Esophagus muscularis mucosa (tissue), 4 donors: ENCODE results near the gene G6PC3. TPM values are rescaled to one million over a fixed set of nuclear protein-coding genes. Genes with fewer than 3 reads are reported as not detected.

Source experiments
- DNase-seq: peaks from one replicate; pipeline ENCODE4 v3.0.0-alpha.2; 2017; ENCODE audit errors: extremely low spot score
- H3K27ac ChIP-seq, 4 donors: fragments of 200-600 bp; sonication (generic); replicated peaks in 1 of 4; 1 replicate in 3 of 4; 2 replicates in 1 of 4; pipeline ENCODE4 v1.5.1; 2016 to 2019; ENCODE audit warnings: mild to moderate bottlenecking in 1 of 4
- H3K27me3 ChIP-seq, 4 donors: fragments of 200-600 bp; sonication (generic); one replicate each; pipeline versions ENCODE4 v1.5.1 to v1.6.0; 2016 to 2019
- H3K36me3 ChIP-seq, 4 donors: fragments of 200-600 bp; sonication (generic); one replicate each; pipeline ENCODE4 v1.5.1; 2016 to 2019
- H3K4me1 ChIP-seq, 4 donors: fragments of 200-600 bp; sonication (generic); one replicate each; pipeline ENCODE4 v1.5.1; 2016 to 2019
- H3K4me3 ChIP-seq, 4 donors: fragments of 200-600 bp; sonication (generic); 1 replicate in 2 of 4; 2 replicates in 2 of 4; pipeline ENCODE4 v1.5.1; 2016 to 2019; ENCODE audit warnings: mild to moderate bottlenecking in 4 of 4, moderate library complexity in 1 of 4
- H3K9me3 ChIP-seq, 4 donors: fragments of 200-600 bp; sonication (generic); 1 replicate in 3 of 4; 2 replicates in 1 of 4; pipeline ENCODE4 v1.5.1; 2016 to 2019
- CTCF ChIP-seq, 3 experiments: fragments of 200-600 bp in 2 of 3; fragments of 450-650 bp in 1 of 3; sonication (generic) in 2 of 3; IDR thresholded peaks; one replicate each; pipeline ENCODE4 v1.5.1; 2017 to 2019; ENCODE audit warnings: antibody characterized with exemption in 3 of 3, mild to moderate bottlenecking in 2 of 3, moderate library complexity in 1 of 3
- EP300 ChIP-seq: sonication (generic); formaldehyde crosslinking; IDR thresholded peaks from one replicate; pipeline ENCODE4 v1.6.1; 2017; ENCODE audit warnings: antibody characterized with exemption
- POLR2A ChIP-seq: fragments of 450-650 bp; IDR thresholded peaks from one replicate; pipeline ENCODE4 v1.6.1; 2017; ENCODE audit warnings: antibody characterized with exemption, moderate library complexity, mild to moderate bottlenecking, low read depth
- POLR2AphosphoS5 ChIP-seq, 2 donors: sonication (generic); formaldehyde crosslinking; IDR thresholded peaks; one replicate each; pipeline ENCODE4 v1.6.1; 2017; ENCODE audit warnings: antibody characterized with exemption in 2 of 2
- WGBS: methylation state at CpG from one replicate; pipeline ENCODE4 v1.1.5; 2018; 5-methylcytosine and 5-hydroxymethylcytosine counted together
- intact Hi-C: fragments of 100-400 bp; cut with DNase I; formaldehyde crosslinking; loops from one replicate; pipeline ENCODE4 v1.15.1; 2023
- total RNA-seq, 4 donors: library from RNA; depleted of rRNA; stranded (reverse); fragments of >200 nt; gene quantifications; one replicate each; pipeline versions ENCODE4 v1.1.0 to v1.2.1, GENCODE V29; 2016

The G6PC3 gene
- total RNA-seq, 4 donors from 2014 or later: 23.9 to 37.5 (median 30.7) TPM

GRCh38 chr17:44110011-44110686 lies 39.6 kb downstream of the G6PC3 start:
- Histone ChIP-seq H3K27ac (peak overlapping the region; percentile 87 to 98 (median 92)), H3K4me1 (peaks cover 99 to 100% (median 99%) of the 10 kb centered on the region in 4 donors), H3K4me3 (peak overlapping the region; percentile 41 to 66 (median 49)), H3K9me3 (no peaks in the 10 kb centered on the region), H3K27me3 (no peaks in the 10 kb centered on the region), H3K36me3 (peaks cover 0 to 27% (median 20%) of the 10 kb centered on the region in 4 donors)
- intact Hi-C loops: loop anchor here (5.0 kb wide), 1 partner anchor 38 kb away; the partner anchor contains the start of gene G6PC3
- 55% methylated on average over 8 of the region's 10 CpGs for WGBS
- TF ChIP-seq CTCF (IDR thresholded peaks at IDR 0.05) (no peak), EP300 (no peak), POLR2AphosphoS5 (IDR thresholded peaks at IDR 0.05) (no peak), POLR2A (no peak)
- no peak for DNase-seq

GRCh38 chr17:44110823-44111633 lies 40.5 kb downstream of the G6PC3 start:
- Histone ChIP-seq H3K9me3 (no peaks in the 10 kb centered on the region), H3K4me3 (peak overlapping the region; percentile 41 to 66 (median 49)), H3K27me3 (no peaks in the 10 kb centered on the region), H3K4me1 (peaks cover 99 to 100% (median 99%) of the 10 kb centered on the region in 4 donors), H3K36me3 (peaks cover under 1 to 30% (median 26%) of the 10 kb centered on the region in 4 donors), H3K27ac (peak overlapping the region; percentile 87 to 98 (median 92))
- TF ChIP-seq CTCF (IDR thresholded peaks at IDR 0.05): no peak
- TF ChIP-seq EP300: no peak
- peak; percentile 97 to 98 for TF ChIP-seq POLR2AphosphoS5 (IDR thresholded peaks at IDR 0.05)
- TF ChIP-seq POLR2A: peak; percentile 67
- peak; percentile 98 for DNase-seq
- WGBS: 5% methylated on average over 11 of the region's 28 CpGs
- intact Hi-C loops: loop anchor here (5.0 kb wide), 1 partner anchor 39 kb away; the partner anchor contains the start of gene G6PC3

- 44% methylated on average over 3 of the region's 3 CpGs for WGBS
- no peak for DNase-seq
- TF ChIP-seq CTCF (IDR thresholded peaks at IDR 0.05) (no peak), POLR2AphosphoS5 (IDR thresholded peaks at IDR 0.05) (no peak), POLR2A (no peak), EP300 (no peak)
- no peaks in the 10 kb centered on the region for H3K9me3 ChIP-seq
- H3K27me3 ChIP-seq: no peaks in the 10 kb centered on the region
- H3K4me3 ChIP-seq: peak overlapping the region in 3 of 4 donors; percentile 16 to 66 (median 46)
- peaks cover 92 to 99% (median 95%) of the 10 kb centered on the region in 4 donors for H3K4me1 ChIP-seq
- H3K36me3 ChIP-seq: peaks cover 7 to 38% (median 33%) of the 10 kb centered on the region in 4 donors
- intact Hi-C loops: loop anchor here (5.0 kb wide), 1 partner anchor 39 kb away; the partner anchor contains the start of gene G6PC3
- H3K27ac ChIP-seq: peak overlapping the region; percentile 87 to 98 (median 92)
Measured at GRCh38 chr17:44111777-44112176, 41.2 kb downstream of the G6PC3 start.

- TF ChIP-seq CTCF (IDR thresholded peaks at IDR 0.05) (no peak), POLR2AphosphoS5 (IDR thresholded peaks at IDR 0.05) (no peak), EP300 (no peak), POLR2A (no peak)
- no peaks in the 10 kb centered on the region for H3K9me3 ChIP-seq
- H3K36me3 ChIP-seq: peaks cover 7 to 46% (median 41%) of the 10 kb centered on the region in 4 donors
- H3K27ac ChIP-seq: peak overlapping the region; percentile 87 to 98 (median 92)
- H3K27me3 ChIP-seq: no peaks in the 10 kb centered on the region
- peaks cover 84 to 95% (median 92%) of the 10 kb centered on the region in 4 donors for H3K4me1 ChIP-seq
- 82% methylated on average over 3 of the region's 4 CpGs for WGBS
- DNase-seq: no peak
- no peak overlapping the region for H3K4me3 ChIP-seq
- intact Hi-C loops: loop anchor here (5.0 kb wide), 1 partner anchor 40 kb away; the partner anchor contains the start of gene G6PC3
Measured at GRCh38 chr17:44112284-44113280, 42.0 kb downstream of the G6PC3 start.
